Lung (tissue), 10 donors: ENCODE data around the gene PSG5. TPM values are rescaled to one million over a fixed set of nuclear protein-coding genes. Genes with fewer than 3 reads are reported as not detected.
"Not testable (repeated sequence)": the region's sequence is repeated elsewhere in the genome, so short reads cannot be mapped to it uniquely, and the experiment has no call there.

Experiments used
- ATAC-seq: fragments of 200-7000 bp; cut with Tn5 transposase; one replicate; pipeline ENCODE4 v1.9.1; 2020; ENCODE audit warnings: moderate number of reproducible peaks; ENCODE audit not compliant: insufficient read depth, low FRiP score
- DNase-seq, 3 donors: peaks; one replicate each; pipeline ENCODE4 v3.0.0-alpha.2; 2013 to 2017
- H3K27ac ChIP-seq, 2 donors: one replicate each; pipeline ENCODE4 v1.5.1; 2013; ENCODE audit warnings: mild to moderate bottlenecking in 2 of 2, moderate library complexity in 2 of 2, control low read depth in 1 of 2, inconsistent platforms in 1 of 2, low read depth in 1 of 2, low read length in 1 of 2
- H3K27me3 ChIP-seq, 3 donors: one replicate each; pipeline ENCODE4 v1.5.1; 2013; ENCODE audit warnings: low read length in 2 of 3; ENCODE audit not compliant: control insufficient read depth in 3 of 3, insufficient read depth in 3 of 3
- H3K36me3 ChIP-seq, 4 donors: one replicate each; pipeline ENCODE4 v1.5.1; 2013; ENCODE audit warnings: low read length in 4 of 4, mild to moderate bottlenecking in 1 of 4, moderate library complexity in 1 of 4; ENCODE audit not compliant: control insufficient read depth in 4 of 4, insufficient read depth in 4 of 4
- H3K4me1 ChIP-seq, 5 donors: one replicate each; pipeline ENCODE4 v1.5.1; 2013; ENCODE audit warnings: low read length in 5 of 5, mild to moderate bottlenecking in 2 of 5, moderate library complexity in 1 of 5; ENCODE audit not compliant: control insufficient read depth in 5 of 5, insufficient read depth in 5 of 5
- H3K4me3 ChIP-seq: one replicate; pipeline ENCODE4 v1.5.1; 2013; ENCODE audit warnings: mild to moderate bottlenecking, control low read depth, moderate library complexity
- H3K9ac ChIP-seq, 2 donors: one replicate each; pipeline ENCODE4 v1.5.1; 2013; ENCODE audit warnings: low read length in 2 of 2, control low read depth in 1 of 2; ENCODE audit not compliant: insufficient read depth in 1 of 2
- H3K9me3 ChIP-seq, 4 donors: one replicate each; pipeline ENCODE4 v1.5.1; 2013; ENCODE audit warnings: low read length in 3 of 4, mild to moderate bottlenecking in 1 of 4, moderate library complexity in 1 of 4; ENCODE audit not compliant: control insufficient read depth in 4 of 4, insufficient read depth in 3 of 4
- WGBS, 2 donors: extraction: QIAGEN DNeasy Blood & Tissue Kit; methylation state at CpG; one replicate each; pipeline ENCODE4 v1.1.7; 2013; 5-methylcytosine and 5-hydroxymethylcytosine counted together
- polyA plus RNA-seq, 2 donors: library from polyadenylated mRNA; stranded (reverse); fragments of 200-250 nt; gene quantifications; one replicate each; pipeline ENCODE4 v1.2.1, GENCODE V29; 2013
- total RNA-seq, 2 donors: library from RNA; depleted of rRNA in 1 of 2; stranded (reverse); fragments of >200 nt in 1 of 2; gene quantifications; one replicate each; pipeline ENCODE4 v1.2.1, GENCODE V29; 2014 to 2021
- donor health status: Bipolar disorder and iron deficiency.
- donor health status: healthy.
- donor health status: DM: yes; HTN: yes; CAD: no.

PSG5 gene
- total and polyA plus RNA-seq, 4 donors = not detected

- 92 to 95% methylated on average over 4 to 6 of the region's 7 CpGs for WGBS, 2 donors
Observed at GRCh38 chr19:43197666-43198397, 11.5 kb upstream of the PSG5 start.

GRCh38 chr19:43194397-43194796 is 8.1 kb upstream of the PSG5 start:
- not testable (repeated sequence) for H3K27ac ChIP-seq, H3K9me3 ChIP-seq, DNase-seq, ATAC-seq, H3K36me3 ChIP-seq, H3K4me1 ChIP-seq, H3K4me3 ChIP-seq, H3K9ac ChIP-seq, H3K27me3 ChIP-seq
- 83 to 87% methylated on average over 7 of the region's 7 CpGs for WGBS, 2 donors

More at GRCh38 chr19:43197666-43198397, 11.5 kb upstream of the PSG5 start:
- not testable (repeated sequence) for H3K27ac ChIP-seq, H3K27me3 ChIP-seq, H3K9me3 ChIP-seq, H3K4me1 ChIP-seq, H3K36me3 ChIP-seq, H3K9ac ChIP-seq, DNase-seq, ATAC-seq, H3K4me3 ChIP-seq

DNA sequence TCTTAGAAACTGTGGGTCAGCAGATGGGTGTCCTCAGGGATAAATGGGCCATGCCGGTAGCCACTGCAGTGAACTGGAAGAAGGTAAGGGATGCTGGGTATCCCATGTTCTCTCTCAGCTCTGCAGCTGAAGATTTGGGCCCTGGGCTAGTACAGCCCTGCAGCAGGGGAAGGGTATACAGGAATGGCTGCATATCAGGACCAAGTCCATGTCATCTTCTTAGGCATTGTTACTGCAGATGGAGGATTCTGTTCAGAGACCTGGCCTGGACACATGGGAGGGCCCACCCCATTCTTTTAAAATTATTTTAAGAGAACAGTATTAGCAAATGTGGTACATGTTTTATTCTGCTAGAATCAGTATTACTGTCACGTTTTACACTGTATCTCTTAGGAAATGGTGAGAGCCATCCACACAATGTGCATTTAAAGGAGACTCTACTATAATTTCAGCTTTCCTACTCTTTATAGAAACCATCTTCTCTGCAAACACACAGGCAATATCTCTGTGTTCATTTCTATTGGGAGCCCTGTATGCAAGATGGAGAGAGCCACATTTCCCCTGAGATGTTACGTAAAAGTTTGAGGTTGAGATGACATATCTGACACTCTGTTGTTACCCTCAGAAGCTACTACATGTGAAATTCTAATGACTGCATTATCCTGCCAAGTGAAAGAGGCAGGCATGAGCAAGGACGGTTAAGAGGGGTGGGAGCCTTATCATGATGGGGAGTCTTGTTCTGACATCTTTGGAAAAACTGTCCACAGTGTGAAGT is 6.2 kb upstream of the PSG5 start:
- not testable (repeated sequence) for H3K36me3 ChIP-seq, DNase-seq, H3K27me3 ChIP-seq, H3K4me3 ChIP-seq, ATAC-seq, H3K27ac ChIP-seq, H3K9me3 ChIP-seq, H3K9ac ChIP-seq, H3K4me1 ChIP-seq
- WGBS, 2 donors = 51 to 64% methylated on average over 4 of the region's 4 CpGs

GRCh38 chr19:43188092-43188491 is 1.8 kb upstream of the PSG5 start:
- ATAC-seq, H3K9ac ChIP-seq, DNase-seq, H3K9me3 ChIP-seq, H3K4me3 ChIP-seq, H3K4me1 ChIP-seq, H3K36me3 ChIP-seq, H3K27me3 ChIP-seq, H3K27ac ChIP-seq: not testable (repeated sequence)
- WGBS, 2 donors = 43 to 60% methylated on average over 9 of the region's 9 CpGs

DNA sequence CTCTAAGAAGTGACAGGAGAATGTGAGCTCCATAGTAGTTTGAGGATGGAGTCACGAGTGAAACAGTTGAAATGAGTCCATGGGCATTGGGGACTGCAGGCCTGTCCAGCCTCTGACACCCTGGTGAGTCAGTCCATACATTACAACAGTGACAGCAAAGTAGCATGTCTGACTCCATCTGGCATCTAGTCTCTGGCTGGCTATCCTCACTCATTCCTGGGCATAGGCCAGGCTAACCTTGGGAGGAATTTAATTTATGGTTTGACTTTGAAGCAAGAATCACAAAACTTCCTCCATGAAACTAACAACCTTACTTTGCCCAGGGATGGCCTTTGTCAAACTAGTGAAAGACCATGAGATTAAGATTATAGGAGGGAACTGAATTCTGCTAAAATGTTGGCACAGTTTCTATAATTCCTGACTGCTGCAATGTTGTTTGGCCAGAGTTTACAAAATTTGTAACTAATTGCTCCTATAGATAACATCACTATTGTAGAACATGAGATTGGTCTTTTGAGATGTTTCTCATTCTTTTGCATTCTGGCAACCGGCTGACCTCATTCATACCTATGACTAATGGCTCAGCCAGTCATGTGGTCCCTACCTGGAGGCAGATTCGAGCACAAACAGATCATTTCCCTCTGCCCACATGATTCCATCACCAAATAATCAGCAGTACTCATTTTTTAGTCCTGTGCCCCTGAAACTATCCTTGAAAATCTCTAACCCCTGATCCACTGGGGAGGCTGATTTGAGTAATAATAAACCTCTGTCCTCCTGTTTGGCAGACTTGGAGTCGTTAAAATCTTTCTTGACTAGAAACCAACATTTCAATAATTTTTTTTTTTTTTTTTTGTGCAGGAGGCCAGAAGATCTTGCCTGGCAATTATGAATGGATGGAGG is 4.2 kb downstream of the PSG5 start:
- not testable (repeated sequence) for H3K27ac ChIP-seq, H3K9ac ChIP-seq, H3K4me1 ChIP-seq, H3K9me3 ChIP-seq, ATAC-seq, H3K4me3 ChIP-seq, H3K36me3 ChIP-seq, H3K27me3 ChIP-seq, DNase-seq
- 63 to 65% methylated on average over 3 to 4 of the region's 4 CpGs for WGBS, 2 donors

- 9% methylated on average over 1 of the region's 1 CpG for WGBS, 2 donors
- ATAC-seq, H3K4me1 ChIP-seq, H3K9ac ChIP-seq, DNase-seq, H3K9me3 ChIP-seq, H3K36me3 ChIP-seq, H3K27me3 ChIP-seq, H3K27ac ChIP-seq, H3K4me3 ChIP-seq: not testable (repeated sequence)
Observed at GRCh38 chr19:43179569-43180147, 6.7 kb downstream of the PSG5 start.

- not testable (repeated sequence) for H3K4me3 ChIP-seq, ATAC-seq, DNase-seq, H3K27ac ChIP-seq, H3K36me3 ChIP-seq, H3K9me3 ChIP-seq, H3K9ac ChIP-seq, H3K4me1 ChIP-seq, H3K27me3 ChIP-seq
- WGBS, 2 donors = 87 to 92% methylated on average over 2 to 3 of the region's 3 CpGs
Observed at GRCh38 chr19:43178577-43178976, 7.8 kb downstream of the PSG5 start.
